Panc1 (cell line): ENCODE data around the gene SALL3.

Experiments
- TCF7L2 ChIP-seq: IDR thresholded peaks from 2 replicates; pipeline ENCODE4 v1.6.1; 2011; ENCODE audit warnings: mild to moderate bottlenecking, low read depth, low read length, inconsistent platforms
- TF ChIP-seq, protein P1 (sequence below): fragments of 450-650 bp; IDR thresholded peaks from 2 replicates; pipeline ENCODE4 v1.5.1; 2017; ENCODE audit warnings: mild to moderate bottlenecking

DNA sequence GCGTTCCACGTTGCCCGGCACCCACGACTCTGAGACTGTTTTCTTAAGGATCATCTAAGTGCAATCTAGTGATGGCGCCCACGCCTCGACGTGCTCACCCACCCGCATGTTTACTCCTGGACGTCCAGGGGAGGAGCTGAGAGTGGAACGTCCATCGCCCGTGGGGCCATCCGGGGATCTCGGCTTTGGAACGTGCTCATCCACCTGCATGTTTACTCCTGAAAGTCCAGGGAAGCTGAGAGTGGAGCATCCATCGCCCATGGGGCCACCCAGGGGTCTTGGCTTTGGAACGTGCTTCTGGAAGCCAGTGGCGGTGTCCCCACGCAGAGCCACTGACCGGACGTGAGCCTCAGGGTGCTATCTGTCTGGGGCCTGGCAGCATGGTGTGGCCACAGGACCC, 45.6 kb upstream of the SALL3 start:
- TF ChIP-seq TCF7L2 = no peak
- TF ChIP-seq, protein P1, sequence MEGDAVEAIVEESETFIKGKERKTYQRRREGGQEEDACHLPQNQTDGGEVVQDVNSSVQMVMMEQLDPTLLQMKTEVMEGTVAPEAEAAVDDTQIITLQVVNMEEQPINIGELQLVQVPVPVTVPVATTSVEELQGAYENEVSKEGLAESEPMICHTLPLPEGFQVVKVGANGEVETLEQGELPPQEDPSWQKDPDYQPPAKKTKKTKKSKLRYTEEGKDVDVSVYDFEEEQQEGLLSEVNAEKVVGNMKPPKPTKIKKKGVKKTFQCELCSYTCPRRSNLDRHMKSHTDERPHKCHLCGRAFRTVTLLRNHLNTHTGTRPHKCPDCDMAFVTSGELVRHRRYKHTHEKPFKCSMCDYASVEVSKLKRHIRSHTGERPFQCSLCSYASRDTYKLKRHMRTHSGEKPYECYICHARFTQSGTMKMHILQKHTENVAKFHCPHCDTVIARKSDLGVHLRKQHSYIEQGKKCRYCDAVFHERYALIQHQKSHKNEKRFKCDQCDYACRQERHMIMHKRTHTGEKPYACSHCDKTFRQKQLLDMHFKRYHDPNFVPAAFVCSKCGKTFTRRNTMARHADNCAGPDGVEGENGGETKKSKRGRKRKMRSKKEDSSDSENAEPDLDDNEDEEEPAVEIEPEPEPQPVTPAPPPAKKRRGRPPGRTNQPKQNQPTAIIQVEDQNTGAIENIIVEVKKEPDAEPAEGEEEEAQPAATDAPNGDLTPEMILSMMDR = no peak
